NCI-H345 treated with DMSO at 0.1 percent for 48 hours (cell line): ENCODE results near the gene LRRC75A.

Experiments
- DNase-seq: peaks from one replicate; lab custom pipeline; 2025; ENCODE audit not compliant: unreplicated experiment; lab: John Stamatoyannopoulos, UW

The LRRC75A gene

DNA sequence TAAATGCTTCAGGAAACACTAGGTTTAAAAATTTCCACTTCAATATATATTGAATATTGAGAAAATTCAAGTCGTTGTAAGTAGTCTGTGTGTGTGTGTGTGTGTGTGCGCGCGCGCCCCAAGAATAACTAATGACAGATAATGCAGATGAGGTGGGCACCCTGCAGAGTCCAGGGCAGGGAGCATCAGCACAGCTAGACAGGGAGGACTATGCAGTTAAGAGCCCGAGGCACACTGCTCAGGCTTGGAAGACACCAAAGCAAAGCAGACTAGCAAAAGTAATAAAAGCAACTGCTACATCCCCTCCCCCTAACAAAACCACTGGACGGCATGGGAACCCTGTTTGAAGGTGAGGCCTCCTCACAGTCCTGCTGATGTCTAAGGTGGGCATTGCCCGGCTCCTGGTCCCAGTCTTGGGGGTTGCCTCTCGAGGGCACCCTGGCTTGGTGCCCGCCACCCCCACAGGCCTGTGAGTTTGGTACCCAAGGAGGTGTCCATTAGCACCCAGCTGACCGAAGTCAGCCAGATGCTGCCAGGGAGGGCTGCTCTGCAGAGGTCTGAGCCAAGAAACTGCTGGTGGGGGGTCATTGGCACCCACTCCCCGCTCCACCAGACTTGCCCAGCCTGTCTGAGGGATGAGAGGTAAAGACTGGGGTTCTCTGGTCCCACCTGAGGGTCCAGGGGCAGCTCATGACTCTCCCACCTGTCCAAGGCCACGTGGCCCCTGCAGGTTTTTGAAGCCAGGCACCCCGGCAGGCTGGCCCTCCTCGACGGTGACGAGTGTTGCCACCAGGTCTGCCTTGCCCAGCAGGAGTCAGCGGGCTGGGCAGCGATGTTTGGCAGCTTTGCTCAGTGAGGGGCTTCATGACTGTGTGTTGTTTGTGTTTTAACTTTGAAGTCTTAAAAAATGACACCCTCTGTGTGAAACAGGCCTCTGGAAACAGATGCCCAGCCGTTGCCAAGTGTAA is 18.7 kb downstream of the LRRC75A start:
- DNase-seq: no peak

DNA sequence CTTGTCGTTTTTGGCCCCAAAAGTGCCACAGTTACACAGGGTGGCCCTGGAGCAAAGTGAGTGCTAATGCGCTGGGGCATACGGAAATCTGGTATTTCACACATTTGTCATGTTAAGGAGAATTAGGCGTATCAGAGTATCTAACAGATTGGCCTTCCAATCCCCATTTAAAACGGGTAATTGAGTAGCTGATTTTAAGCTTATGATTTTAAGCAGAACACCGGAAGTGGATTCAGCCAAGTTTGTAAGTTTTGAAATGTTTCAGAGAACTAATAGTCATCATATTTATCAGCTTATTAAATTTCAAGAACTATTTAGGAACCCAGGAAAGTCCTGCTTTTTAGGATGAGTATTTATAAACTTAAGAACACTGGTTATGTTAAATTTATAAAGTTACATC is 19.5 kb downstream of the LRRC75A start:
- DNase-seq: no peak

DNA sequence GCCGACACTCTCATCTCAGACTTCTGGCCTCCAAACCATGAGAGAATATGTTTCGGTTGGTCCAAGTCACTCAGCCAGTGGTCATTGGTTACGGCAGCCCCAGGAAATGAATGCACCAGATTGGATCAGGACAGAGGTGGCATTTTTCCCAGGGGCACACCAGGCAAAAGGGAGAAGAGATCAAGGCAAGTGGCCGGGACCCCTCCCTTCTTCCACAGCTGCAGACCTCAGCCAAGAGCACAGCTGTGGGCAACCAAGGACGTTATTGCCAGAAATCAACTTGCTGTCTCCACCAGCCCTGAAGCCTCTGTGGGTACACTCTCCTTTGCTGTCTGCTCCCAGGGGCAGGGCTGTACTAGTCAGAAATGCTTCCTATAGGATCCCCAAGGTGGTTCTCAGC is 20.7 kb downstream of the LRRC75A start:
- no peak for DNase-seq

DNA sequence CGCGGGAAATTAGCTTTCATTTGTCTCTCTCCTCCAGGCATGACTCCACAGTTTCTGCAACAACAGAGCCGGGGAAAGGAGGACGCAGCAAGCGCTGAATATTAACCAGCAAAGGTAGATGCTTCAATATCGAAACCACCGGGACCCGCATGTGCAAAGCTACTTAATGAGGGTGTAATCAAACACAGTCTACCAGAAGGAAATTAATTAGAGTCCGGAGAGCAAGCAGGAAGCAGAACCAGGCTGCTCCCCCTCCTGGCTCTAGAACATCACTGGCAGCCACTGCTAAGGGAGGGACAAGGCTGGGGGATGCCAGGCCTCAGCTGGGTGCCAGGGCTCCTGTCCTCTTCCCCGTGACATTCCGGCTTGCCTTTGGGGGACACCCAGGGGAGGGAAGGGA is 21.7 kb downstream of the LRRC75A start:
- DNase-seq: no peak

DNA sequence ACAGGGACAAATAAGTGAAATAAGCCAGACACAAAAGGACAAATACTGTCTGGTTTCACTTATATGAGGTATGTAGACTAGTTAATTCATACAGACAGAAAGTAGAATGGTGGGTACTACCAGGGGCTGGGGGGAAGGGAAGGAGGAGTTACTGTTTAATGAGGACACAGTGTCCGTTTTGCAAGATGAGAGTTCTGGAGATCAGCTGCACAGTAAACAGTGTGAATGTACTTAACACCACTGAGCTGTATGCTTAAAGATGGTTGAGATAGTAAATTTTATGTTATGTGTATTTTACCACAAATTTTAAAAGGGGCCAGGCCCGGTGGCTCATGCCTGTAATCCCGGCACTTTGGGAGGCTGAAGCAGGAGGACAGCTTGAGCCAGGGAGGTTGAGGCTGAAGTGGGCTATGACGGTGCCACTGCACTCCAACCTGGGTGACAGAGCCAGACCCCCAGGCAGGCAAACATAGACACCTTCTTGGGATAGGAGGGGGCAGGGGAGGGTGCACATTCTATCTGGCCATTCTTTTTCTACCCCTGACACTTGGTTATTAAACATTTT is 23.5 kb downstream of the LRRC75A start:
- no peak for DNase-seq

DNA sequence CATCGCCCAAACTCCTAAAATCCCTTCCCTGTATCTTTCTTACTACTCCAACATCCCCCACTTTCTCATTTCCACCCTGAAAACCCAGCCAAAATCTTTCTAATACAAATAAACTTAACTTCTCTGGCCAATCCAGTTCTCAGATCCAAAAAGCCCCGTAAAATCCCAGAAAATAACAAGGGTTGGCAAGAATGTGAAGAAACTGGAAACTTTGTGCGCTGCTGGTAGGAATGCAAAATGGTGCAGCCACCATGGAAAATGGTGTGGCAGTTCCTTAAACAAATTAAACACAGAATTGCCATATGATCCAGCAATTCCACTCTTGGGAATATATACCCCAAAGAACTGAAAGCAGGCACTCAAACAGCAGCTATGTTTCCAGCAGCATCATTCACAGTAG is 24.1 kb downstream of the LRRC75A start:
- no peak for DNase-seq

DNA sequence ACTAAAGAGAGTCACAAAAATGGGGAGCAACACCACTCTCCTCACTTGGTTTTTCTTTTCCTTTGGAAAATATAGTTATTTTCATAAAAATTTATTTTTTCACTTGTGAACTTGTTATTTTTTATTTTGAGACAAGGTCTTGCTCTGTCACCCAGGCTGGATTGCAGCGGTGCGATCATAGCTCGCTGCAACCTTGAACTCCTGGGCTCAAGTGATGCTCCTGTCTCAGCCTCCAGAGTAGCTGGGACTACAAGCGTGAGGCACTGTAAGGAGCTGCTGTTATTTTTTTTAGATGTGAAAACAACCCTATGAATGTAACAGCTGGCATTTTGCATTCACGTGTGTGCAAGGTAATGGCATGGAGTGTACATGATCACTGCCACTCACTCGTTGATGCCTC is 24.9 kb downstream of the LRRC75A start:
- DNase-seq: no peak

DNA sequence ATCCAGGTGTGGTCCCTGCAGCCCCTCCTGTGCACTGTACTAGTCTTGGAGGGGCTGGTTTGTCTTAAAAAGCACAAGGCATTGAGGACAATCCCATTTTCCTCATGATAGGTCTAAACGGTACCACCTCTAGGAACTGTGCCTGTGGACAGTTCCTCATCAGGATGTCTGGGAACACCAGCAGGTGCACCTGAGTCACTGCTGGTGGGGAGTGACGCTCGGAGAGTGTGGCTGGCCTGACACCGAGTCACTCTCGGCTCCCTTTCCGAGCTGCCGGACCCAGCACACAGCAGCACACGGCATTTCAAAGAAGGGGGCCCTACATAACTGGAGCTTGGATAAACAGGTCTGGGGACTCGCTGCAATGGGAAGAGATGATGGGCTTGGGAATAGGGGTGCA is 25.6 kb downstream of the LRRC75A start:
- no peak for DNase-seq

DNA sequence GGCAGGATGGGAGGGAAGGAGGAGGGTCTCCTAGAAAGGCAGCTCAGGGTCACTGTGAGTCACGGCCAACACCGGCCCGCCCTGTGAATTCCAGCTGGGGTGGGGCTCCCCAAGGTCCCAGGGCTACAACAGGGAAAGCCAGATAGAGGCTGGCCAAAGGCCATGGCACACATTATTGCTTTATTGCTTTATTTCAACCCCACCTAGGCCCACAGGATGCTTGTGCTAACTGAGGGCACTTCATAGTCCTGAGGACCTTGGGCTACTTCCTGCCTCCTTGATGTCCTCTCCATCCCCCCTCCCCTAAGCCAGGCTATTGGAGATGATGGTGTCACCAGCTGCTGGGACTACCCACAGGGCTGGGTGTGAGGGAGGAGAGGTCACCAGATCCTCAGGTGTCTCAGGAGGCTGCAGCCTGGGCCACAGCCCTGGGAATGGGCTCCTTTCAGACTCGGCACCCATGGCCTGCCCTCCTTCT is 26.1 kb downstream of the LRRC75A start:
- DNase-seq: no peak

DNA sequence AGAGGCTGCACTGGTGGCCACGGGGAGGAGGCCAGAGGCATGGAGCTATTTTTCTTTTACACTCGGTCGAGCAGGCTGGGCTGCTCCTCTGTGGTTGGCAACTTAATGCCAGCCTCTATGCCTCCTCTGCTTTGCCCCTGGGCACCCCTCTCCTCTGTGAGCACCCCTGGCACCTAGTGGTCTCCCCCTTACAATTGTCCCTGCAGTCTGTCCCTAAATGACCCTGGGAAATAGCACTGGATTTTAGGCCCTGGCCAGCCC is 27.0 kb downstream of the LRRC75A start:
- DNase-seq: no peak

DNA sequence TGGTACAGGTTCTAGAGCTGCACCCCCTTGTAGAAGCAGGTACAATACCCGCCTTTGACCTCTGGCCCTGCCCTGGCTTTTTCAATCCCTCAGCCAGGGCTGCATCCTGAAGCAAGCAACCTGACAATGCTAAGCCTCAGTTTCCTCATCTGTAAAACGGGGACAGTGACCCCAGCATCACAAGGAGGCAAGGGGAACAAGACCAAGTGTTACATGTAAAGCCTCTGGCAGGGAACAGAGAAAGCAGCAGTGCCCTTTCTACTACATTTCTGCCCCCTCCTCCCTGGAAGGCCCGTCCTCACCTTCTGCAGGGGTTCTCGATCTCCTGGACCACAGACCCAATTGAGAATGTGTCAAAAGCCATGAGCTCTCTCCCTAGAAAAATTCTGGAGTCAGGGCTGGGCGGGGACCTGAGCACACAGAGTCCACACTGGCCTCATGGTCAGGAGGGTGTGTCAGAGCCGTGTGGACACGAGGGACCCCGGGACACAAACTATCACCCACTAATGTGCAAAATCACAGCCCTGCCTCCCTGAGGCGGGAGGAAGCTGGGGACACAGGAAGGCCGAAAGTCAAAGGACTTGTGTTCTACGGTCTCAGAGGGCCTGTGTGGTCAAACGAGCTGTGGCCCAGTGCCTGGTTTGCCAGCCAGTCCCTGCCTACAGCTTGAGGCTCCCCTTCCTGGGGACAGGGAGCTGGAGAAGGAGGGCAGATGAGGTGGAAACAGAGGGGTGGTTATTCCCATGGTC is 27.5 kb downstream of the LRRC75A start:
- DNase-seq: no peak

DNA sequence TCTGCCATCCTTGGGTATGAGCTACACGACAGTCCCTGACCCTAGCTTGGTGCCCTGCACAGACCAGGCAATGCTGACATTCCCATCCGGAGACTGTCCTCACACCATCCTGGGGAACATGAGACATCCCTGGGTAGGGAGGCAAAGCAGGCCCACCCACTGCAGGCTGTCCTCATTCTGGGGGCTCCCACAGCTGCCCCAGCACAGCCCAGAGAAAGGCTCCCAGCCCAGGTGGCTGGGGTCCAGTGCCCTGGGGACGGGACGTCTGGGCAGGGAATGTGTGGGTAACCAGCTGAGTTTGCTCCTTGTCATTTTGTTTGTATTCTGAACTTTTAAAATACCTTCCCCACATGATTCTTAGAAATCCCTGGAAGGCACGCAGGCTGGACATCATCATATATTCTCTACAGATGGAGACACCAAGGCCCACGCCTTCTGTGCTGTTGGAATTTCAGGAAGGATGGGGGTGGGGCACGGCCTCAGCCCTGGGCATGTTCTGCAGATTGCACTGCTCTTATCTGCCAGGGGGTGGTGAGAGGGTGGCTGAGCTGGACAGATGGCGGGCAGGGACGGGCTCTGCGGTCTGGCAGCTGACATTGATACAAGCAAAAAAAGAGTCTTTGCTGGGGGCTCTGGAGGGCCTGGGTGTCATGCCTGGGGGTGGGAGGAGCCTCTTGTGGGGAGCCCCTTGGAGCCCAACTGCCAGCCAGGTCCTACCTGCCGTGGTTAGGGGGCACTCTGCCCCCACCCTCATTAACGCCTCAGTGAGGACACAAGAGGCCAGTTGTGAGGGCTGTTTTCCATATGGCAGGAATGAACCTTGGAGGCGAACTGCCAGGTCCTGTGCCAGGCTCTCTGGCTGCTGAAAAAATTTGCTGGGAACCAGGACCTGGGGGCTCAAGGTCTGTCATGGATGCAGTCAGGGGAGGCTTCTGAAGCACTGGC is 28.4 kb downstream of the LRRC75A start:
- no peak for DNase-seq

DNA sequence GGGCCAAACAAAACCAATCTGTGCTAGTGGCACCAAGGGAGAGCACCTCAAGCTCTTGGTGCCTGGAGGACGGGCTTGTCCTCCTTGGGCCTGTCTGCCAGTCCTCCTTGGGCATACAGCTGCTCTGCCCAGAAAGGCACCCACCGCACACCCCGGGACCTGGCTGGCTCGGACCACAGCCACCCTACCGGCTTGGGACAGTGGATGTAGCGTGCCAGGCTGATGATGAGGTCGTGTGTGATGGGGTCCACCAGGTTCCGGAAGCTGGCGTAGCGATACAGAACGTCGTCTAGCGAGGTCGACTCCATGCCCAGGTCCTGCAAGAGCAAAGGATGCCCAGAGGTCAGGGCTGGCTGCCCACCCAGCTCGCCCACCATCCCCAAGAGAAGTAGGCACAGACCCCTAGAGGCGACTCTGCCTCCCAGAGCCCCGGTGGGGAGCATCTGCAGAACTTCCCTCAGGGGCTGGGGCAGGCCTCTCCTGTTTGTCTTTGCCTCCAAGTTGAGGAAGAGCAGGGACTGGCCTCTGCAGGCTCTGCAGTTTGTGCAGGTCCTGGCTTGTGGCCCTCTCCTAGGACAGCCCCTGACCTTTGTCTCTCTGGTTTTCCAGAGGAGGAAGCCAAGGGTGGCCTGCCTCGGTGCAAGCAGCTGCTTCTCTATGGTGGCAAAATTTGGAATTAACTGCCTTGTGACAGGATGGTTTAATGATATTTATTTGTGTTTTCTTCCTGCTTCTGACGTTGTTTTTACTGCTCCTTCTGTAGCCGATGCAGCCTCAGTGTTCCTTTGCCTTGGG is 29.7 kb downstream of the LRRC75A start:
- no peak for DNase-seq

DNA sequence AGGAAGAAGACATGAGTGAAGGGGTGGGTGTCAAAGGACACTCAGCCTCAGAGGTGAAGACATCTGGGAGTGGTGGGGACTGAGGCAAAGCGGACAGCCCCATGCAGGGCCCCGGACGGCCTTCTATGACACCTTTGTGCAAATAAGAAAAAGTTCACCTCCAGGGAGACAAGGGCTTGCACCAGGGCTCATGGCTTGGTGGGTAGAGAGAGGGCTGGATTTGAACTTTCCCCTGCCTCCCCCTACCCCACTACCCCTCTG is 30.5 kb downstream of the LRRC75A start:
- no peak for DNase-seq

DNA sequence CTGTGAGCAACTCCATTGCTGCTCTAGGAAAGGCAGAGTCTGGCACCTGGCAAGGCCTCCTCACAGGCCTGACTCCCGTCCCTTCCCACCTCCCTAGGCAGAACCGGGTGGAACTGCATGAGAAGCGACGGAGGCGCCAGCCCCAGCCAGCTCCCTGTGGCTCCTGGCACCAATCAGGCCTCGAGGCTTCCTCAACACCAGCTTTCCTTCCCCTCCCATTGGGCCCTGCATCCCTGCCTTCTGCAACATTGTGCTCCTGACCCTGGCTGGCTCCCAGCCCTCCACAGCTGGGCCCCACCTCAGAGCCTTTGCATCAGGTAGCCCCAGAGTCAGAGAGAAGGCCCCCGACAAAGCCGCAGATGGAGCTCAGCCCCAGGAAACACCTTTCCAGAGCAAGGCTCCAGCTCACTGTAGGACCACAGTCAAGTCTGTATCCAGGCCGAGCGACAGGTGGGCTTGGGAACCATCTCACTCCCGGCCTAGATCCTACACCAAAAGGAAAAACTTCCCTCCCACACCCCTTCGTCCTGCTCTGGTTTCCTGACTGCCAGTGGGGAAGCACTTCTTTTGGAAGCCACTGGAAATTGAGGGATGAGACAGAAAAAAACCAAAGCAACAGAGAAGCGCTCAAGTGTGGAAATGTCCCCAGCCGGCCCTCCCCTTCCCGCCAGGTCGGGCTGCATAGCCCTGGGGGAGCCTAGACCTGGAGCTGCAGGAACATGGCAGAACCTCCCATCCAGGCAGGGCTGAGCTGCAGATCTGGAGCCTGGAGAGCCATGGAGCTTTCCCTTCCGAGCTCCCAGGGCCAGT is 31.0 kb downstream of the LRRC75A start:
- DNase-seq: no peak

DNA sequence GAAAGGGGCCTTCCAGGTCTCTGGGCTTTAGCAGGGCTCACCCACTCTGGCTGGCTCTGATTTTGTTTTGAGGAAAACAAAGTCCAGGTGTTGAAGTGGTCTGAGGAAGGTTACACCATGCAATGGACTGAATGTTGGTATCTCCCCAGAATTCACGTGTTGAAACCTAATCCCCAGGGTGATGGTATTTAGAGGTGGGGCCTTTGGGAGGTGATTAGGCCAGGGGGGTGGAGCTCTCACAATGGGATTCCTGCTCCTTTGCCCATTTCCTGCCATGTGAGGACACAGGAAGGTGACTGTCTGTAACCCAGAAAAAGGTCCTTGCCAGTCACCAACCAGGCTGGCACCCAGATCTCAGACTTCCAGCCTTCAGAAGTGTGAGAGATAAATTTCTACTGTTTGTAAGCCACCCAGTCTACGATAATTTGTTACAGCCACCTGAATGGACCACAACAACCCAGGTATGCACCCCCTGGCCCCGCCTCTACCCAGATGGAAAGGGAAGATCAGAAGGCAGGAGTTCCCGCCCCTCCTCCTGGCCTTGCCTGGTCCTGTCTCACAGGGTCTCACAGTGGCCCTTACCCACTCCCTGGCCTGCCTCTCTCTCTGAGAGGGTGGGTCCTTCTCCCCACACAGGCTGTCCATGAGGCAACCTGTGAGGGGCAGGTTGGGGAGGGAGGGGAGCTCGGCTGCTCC is 32.0 kb downstream of the LRRC75A start:
- DNase-seq: no peak

DNA sequence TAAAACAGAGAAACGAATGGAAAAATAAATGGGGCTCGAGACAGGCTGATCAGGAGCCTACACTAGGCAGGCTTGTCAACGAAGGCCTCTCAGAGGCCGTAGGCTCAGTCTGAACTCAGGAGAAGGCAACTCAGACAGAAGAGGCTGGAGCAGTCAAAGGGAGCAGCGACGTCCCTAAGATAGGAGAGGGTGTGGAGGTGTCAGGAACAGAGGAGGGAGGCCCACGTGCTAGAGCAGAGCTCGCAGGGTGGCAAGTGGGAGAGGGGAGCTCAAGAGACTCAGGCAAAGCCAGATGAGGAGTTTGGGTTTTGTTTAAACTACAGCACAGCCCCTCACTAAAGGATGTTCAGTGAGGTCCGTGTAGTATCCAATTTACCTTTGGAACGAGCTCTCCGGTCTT is 32.7 kb downstream of the LRRC75A start:
- DNase-seq: no peak

DNA sequence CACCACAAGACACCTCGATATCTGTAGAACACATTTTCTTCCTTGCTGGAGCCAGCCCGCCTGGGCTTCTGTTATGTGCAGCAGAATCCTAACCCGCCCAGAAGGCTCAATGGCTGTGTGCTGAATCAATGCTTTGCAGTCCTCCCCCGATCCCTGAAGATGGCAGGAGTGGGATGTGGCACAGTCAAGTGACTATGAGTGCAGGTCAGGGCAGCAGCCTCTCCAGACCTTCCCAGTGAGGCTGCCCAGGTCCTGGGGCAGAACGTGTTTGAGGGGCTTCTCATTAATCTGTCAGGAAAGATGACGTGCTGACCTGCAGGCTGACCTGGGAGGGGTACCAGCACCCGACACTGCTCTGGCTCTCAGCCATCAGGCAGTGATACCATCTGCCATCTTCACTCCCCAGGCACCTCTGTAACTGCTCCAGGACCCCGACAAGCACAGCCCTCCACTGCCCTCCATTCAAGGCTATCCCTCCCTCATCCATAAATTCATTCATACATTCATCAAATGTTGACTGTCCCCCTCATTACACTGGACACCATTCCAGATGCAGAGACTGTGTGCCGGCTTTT is 35.2 kb downstream of the LRRC75A start:
- no peak for DNase-seq
